Hematopoietic multipotent progenitor cell treated with erythropoietin and hydrocortisone succinate and interleukin-3 and kit ligand, for 6 days (in vitro differentiated cells): ENCODE data around the gene ZIC5.

Experiments used
- DNase-seq: peaks from one replicate; pipeline ENCODE4 v3.0.0-alpha.2; 2015

The ZIC5 gene

GRCh38 chr13:99971576-99972189 is at the start of gene ZIC5:
Gene ZIC5 (minus strand): TSS chr13:99971767. CDS start chr13:99971603, 164 bp downstream.
- DNase-seq, result no peak

GRCh38 chr13:100019780-100020356 is 48.3 kb upstream of the ZIC5 start:
- DNase-seq, result no peak

- DNase-seq, result no peak
Measured at GRCh38 chr13:100014621-100015020, 43.1 kb upstream of the ZIC5 start.

- DNase-seq, result peak; percentile 2
Measured at GRCh38 chr13:99998261-99998660, 26.7 kb upstream of the ZIC5 start.

- no peak for DNase-seq
Measured at GRCh38 chr13:99997702-99998214, 26.2 kb upstream of the ZIC5 start.

GRCh38 chr13:99996381-99996973 is 24.9 kb upstream of the ZIC5 start:
- DNase-seq, result peak; percentile 10

GRCh38 chr13:99995589-99996380 is 24.2 kb upstream of the ZIC5 start:
- peak; percentile 21 for DNase-seq

GRCh38 chr13:99995104-99995588 is 23.6 kb upstream of the ZIC5 start:
- peak; percentile 16 for DNase-seq

GRCh38 chr13:99994638-99995020 is 23.1 kb upstream of the ZIC5 start:
- no peak for DNase-seq

- DNase-seq, result peak; percentile 1
Measured at GRCh38 chr13:99993660-99994637, 22.4 kb upstream of the ZIC5 start.

- peak; percentile 2 for DNase-seq
Measured at GRCh38 chr13:99992949-99993351, 21.4 kb upstream of the ZIC5 start.

GRCh38 chr13:99991828-99992775 is 20.5 kb upstream of the ZIC5 start:
- no peak for DNase-seq

GRCh38 chr13:99991013-99991827 is 19.7 kb upstream of the ZIC5 start:
- DNase-seq, result no peak

- peak; percentile 3 for DNase-seq
Measured at GRCh38 chr13:99990126-99990977, 18.8 kb upstream of the ZIC5 start.

- peak; percentile 4 for DNase-seq
Measured at GRCh38 chr13:99989276-99990125, 17.9 kb upstream of the ZIC5 start.

GRCh38 chr13:99988529-99989275 is 17.1 kb upstream of the ZIC5 start:
- peak; percentile 1 for DNase-seq
